ENCODE measurements around the gene EVC2.

EVC2 gene

GRCh38 chr4:5705647-5706320 lies 2.6 kb downstream of the EVC2 start:
- Mint-ChIP-seq H3K36me3 (ENCODE audit: low read depth) (peaks cover 50% of the 10 kb centered on the region), H3K4me3 (no peak overlapping the region), H3K4me1 (peaks cover 30% of the 10 kb centered on the region), H3K27ac (no peak overlapping the region), H3K27me3 (ENCODE audit: low read depth) (no peaks in the 10 kb centered on the region), H3K9me3 (peaks cover 9% of the 10 kb centered on the region)
- TF ChIP-seq CTCF (IDR thresholded peaks at IDR 0.05; ENCODE audit: unreplicated experiment in 3 of 3), result no peak

GRCh38 chr4:5704276-5704675 lies 4.1 kb downstream of the EVC2 start:
- peaks cover 16% of the 10 kb centered on the region for H3K4me1 Mint-ChIP-seq
- H3K27me3 Mint-ChIP-seq (ENCODE audit: low read depth), result no peaks in the 10 kb centered on the region
- H3K27ac Mint-ChIP-seq, result no peak overlapping the region
- peaks cover 9% of the 10 kb centered on the region for H3K9me3 Mint-ChIP-seq
- peaks cover 53% of the 10 kb centered on the region for H3K36me3 Mint-ChIP-seq (ENCODE audit: low read depth)
- H3K4me3 Mint-ChIP-seq, result no peak overlapping the region
- no peak for TF ChIP-seq CTCF (IDR thresholded peaks at IDR 0.05; ENCODE audit: unreplicated experiment in 3 of 3)

- Mint-ChIP-seq H3K4me1 (peaks cover 14% of the 10 kb centered on the region), H3K36me3 (ENCODE audit: low read depth) (peaks cover 53% of the 10 kb centered on the region), H3K27ac (no peak overlapping the region), H3K9me3 (peaks cover 9% of the 10 kb centered on the region), H3K4me3 (no peak overlapping the region), H3K27me3 (ENCODE audit: low read depth) (no peaks in the 10 kb centered on the region)
- TF ChIP-seq CTCF (IDR thresholded peaks at IDR 0.05; ENCODE audit: unreplicated experiment in 3 of 3), result no peak
These were observed 4.5 kb downstream of the EVC2 start for GRCh38 chr4:5703831-5704230.

GRCh38 chr4:5701971-5702370 lies 6.4 kb downstream of the EVC2 start:
- H3K4me3 Mint-ChIP-seq, result no peak overlapping the region
- peaks cover 9% of the 10 kb centered on the region for H3K9me3 Mint-ChIP-seq
- no peak for TF ChIP-seq CTCF (IDR thresholded peaks at IDR 0.05; ENCODE audit: unreplicated experiment in 3 of 3)

GRCh38 chr4:5700459-5700858 lies 7.9 kb downstream of the EVC2 start:
- no peak for TF ChIP-seq CTCF (IDR thresholded peaks at IDR 0.05; ENCODE audit: unreplicated experiment in 3 of 3)
- H3K27ac Mint-ChIP-seq, result no peak overlapping the region
- H3K4me3 Mint-ChIP-seq, result no peak overlapping the region
- H3K4me1 Mint-ChIP-seq, result no peaks in the 10 kb centered on the region
- H3K27me3 Mint-ChIP-seq (ENCODE audit: low read depth), result no peaks in the 10 kb centered on the region
- H3K9me3 Mint-ChIP-seq, result peaks cover 7% of the 10 kb centered on the region
- H3K36me3 Mint-ChIP-seq (ENCODE audit: low read depth), result peaks cover 61% of the 10 kb centered on the region

More at GRCh38 chr4:5701971-5702370, 6.4 kb downstream of the EVC2 start:
- Mint-ChIP-seq H3K36me3 (ENCODE audit: low read depth) (peaks cover 58% of the 10 kb centered on the region), H3K4me1 (peaks cover 3% of the 10 kb centered on the region), H3K27ac (no peak overlapping the region), H3K27me3 (ENCODE audit: low read depth) (no peaks in the 10 kb centered on the region)

- no peak overlapping the region for H3K4me3 Mint-ChIP-seq
- no peaks in the 10 kb centered on the region for H3K4me1 Mint-ChIP-seq
- peaks cover 30% of the 10 kb centered on the region for H3K36me3 Mint-ChIP-seq (ENCODE audit: low read depth)
- H3K27me3 Mint-ChIP-seq (ENCODE audit: low read depth), result no peaks in the 10 kb centered on the region
- no peaks in the 10 kb centered on the region for H3K9me3 Mint-ChIP-seq
- H3K27ac Mint-ChIP-seq, result no peak overlapping the region
- no peak for TF ChIP-seq CTCF (IDR thresholded peaks at IDR 0.05; ENCODE audit: unreplicated experiment in 3 of 3)
These were observed 12.0 kb downstream of the EVC2 start for GRCh38 chr4:5696341-5696740.

Data from nephron (organoid).